ENCODE measurements around the gene PHPT1.
"Not testable (repeated sequence)": the region's sequence is repeated elsewhere in the genome, so short reads cannot be mapped to it uniquely, and the experiment has no call there.

The PHPT1 gene
- 12.2 to 16.4 (median 13.8) reads per million in 3 donors for total RNA-seq

DNA sequence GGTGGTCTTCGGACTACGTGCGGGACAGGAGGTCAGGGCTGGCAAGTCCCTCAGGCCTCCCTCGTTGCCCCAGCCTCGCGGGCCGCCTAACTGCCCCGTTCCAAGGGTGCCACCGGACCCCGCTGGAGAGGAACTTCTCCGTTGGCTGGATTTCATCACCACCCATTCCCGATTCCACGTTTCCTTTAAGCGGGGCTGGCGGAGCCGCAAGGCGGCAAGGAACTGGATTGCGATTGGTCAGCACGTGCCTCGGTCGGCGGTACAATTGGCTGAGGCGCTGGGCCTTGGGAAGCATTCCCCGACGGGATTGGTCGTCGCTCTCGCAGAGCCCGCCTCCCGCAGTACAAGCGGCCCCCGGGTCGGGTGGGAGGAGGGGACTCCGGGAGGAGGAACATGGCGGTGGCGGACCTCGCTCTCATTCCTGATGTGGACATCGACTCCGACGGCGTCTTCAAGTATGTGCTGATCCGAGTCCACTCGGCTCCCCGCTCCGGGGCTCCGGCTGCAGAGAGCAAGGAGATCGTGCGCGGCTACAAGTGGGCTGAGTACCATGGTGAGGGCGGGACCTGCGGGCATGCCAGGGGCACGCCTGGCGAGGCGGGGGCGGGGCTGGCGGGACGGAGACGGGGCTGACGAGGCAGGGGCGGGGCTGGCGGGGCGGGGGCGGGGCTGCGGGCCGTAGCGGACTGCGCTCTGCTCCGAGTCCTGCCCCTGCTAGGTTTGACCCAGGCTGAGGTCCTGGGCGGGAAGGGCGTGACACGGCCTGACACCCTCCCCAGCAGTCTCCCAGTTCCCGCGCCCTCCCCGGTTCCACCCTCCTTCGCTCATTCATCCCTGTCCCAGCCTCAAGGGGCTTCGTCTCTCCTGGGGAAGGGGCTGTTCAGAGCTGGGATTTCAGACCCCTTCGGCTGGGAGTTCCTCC, at the start of gene PHPT1:
PHPT1 (plus strand) TSS at position 372 of the 922 bp plus-strand sequence; CDS start at position 394, 22 bp downstream.
- no peaks in the 10 kb centered on the region for H3K9me3 ChIP-seq (ENCODE audit: control insufficient read depth, low read length)
- H3K27ac ChIP-seq (ENCODE audit: insufficient read depth, low read length, poor library complexity, severe bottlenecking) = peak within 1 kb of the TSS; percentile 56
- peaks cover 35% of the 10 kb centered on the region for H3K4me1 ChIP-seq (ENCODE audit: control insufficient read depth, insufficient read depth, low read length, poor library complexity, severe bottlenecking)
- DNase-seq = peak; percentile 90 to 94 (median 93)
- H3K27me3 ChIP-seq (replicated peaks; ENCODE audit: control insufficient read depth, insufficient read depth, low read length, poor library complexity, severe bottlenecking) = peaks cover 27% of the 10 kb centered on the region
- no peaks in the 10 kb centered on the region for H3K36me3 ChIP-seq (ENCODE audit: control insufficient read depth, insufficient read depth, low read length)
- H3K4me3 ChIP-seq (ENCODE audit: insufficient read depth, low read depth, low read length, poor library complexity, severe bottlenecking) = peak within 1 kb of the TSS; percentile 71

DNA sequence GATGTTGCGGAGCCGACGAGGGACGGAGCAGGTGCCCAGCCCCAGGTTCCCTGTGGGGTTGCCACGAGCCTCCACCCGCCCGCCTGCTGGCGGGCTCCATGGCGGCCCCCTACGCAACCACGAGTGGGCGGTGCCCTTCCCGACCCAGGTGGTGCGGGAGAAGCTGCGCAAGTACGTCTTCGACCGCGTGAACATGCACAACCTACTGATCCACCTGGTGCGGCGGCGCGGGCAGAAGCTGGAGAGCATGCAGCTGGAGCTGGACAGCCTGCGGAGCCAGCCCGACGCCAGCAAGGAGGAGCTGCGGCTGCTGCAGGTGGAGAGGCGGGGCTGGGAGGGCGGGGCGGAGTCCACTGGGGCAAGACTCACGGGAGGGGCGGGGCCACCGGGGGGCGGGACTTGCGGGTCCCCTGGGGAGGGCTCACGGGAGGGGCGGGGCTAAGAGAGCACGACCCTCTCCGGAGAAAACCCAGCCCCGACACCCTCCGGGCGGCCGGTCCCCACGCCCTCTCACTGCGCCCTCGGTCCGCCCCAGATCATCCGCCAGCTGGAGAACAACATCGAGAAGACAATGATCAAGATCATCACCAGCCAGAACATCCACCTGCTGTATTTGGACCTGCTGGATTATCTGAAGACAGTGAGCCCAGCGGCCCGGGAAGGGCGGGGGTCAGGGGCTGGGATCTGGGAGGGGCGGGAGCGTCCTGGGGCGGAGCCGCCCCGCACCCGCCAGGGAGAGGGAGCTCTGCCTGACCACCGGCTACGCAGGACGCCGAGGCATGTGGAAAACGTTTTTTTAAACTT, 49.2 kb upstream of the PHPT1 start:
- Histone ChIP-seq H3K27ac (ENCODE audit: insufficient read depth, low read length, poor library complexity, severe bottlenecking) (peak overlapping the region; percentile 32), H3K4me1 (ENCODE audit: control insufficient read depth, insufficient read depth, low read length, poor library complexity, severe bottlenecking) (peaks cover 22% of the 10 kb centered on the region), H3K27me3 (replicated peaks; ENCODE audit: control insufficient read depth, insufficient read depth, low read length, poor library complexity, severe bottlenecking) (no peaks in the 10 kb centered on the region), H3K36me3 (ENCODE audit: control insufficient read depth, insufficient read depth, low read length) (no peaks in the 10 kb centered on the region), H3K9me3 (ENCODE audit: control insufficient read depth, low read length) (no peaks in the 10 kb centered on the region), H3K4me3 (ENCODE audit: insufficient read depth, low read depth, low read length, poor library complexity, severe bottlenecking) (peak overlapping the region; percentile 47)
- DNase-seq = peak; percentile 81 to 93 (median 87)

DNA sequence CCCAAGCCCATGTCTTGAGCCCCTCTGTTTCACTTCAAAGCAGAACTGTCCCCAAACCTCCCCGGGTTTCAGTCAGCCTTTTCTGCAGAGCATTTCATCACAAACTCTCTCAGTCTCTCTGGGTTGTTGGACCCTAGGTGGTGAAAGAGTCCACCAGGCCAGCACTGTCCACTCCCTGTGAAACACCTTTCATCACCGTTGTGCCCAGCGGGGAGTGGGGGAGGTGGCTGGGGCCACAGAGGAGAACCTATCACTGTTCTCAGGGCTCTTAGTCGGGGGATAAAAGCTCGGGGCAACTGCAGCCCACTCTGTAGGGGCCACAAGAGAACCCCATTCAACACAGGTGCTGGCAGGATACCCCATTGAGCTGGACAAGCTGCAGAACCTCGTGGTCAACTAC, 46.9 kb upstream of the PHPT1 start:
- Histone ChIP-seq H3K36me3 (ENCODE audit: control insufficient read depth, insufficient read depth, low read length) (no peaks in the 10 kb centered on the region), H3K4me3 (ENCODE audit: insufficient read depth, low read depth, low read length, poor library complexity, severe bottlenecking) (no peak overlapping the region), H3K9me3 (ENCODE audit: control insufficient read depth, low read length) (no peaks in the 10 kb centered on the region), H3K27me3 (replicated peaks; ENCODE audit: control insufficient read depth, insufficient read depth, low read length, poor library complexity, severe bottlenecking) (no peaks in the 10 kb centered on the region), H3K4me1 (ENCODE audit: control insufficient read depth, insufficient read depth, low read length, poor library complexity, severe bottlenecking) (peaks cover 33% of the 10 kb centered on the region), H3K27ac (ENCODE audit: insufficient read depth, low read length, poor library complexity, severe bottlenecking) (no peak overlapping the region)
- no peak for DNase-seq

DNA sequence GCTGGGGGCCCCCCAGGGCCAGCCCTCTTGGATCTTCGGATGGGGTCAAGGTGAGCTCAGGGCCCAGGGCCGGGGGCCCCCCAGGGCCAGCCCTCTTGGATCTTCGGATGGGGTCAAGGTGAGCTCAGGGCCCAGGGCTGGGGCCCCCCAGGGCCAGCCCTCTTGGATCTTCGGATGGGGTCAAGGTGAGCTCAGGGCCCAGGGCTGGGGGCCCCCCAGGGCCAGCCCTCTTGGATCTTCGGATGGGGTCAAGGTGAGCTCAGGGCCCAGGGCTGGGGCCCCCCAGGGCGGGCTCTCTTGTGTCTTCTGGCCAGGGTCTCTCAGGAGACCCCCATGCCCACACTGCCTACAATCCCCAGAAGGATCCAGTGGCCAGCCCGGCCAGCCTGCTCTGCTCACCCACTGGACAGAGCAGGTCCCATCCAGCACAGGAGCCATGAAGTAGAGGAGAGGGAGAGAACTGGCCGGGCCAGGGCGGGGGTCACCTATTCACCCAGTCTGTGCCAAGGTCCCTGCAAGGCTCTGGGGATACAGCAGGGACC, 46.1 kb upstream of the PHPT1 start:
- not testable (repeated sequence) for H3K27ac ChIP-seq (ENCODE audit: insufficient read depth, low read length, poor library complexity, severe bottlenecking); H3K27me3 ChIP-seq (replicated peaks; ENCODE audit: control insufficient read depth, insufficient read depth, low read length, poor library complexity, severe bottlenecking); DNase-seq; H3K4me3 ChIP-seq (ENCODE audit: insufficient read depth, low read depth, low read length, poor library complexity, severe bottlenecking); H3K9me3 ChIP-seq (ENCODE audit: control insufficient read depth, low read length); H3K36me3 ChIP-seq (ENCODE audit: control insufficient read depth, insufficient read depth, low read length)
- peaks cover 34% of the 10 kb centered on the region for H3K4me1 ChIP-seq (ENCODE audit: control insufficient read depth, insufficient read depth, low read length, poor library complexity, severe bottlenecking)

DNA sequence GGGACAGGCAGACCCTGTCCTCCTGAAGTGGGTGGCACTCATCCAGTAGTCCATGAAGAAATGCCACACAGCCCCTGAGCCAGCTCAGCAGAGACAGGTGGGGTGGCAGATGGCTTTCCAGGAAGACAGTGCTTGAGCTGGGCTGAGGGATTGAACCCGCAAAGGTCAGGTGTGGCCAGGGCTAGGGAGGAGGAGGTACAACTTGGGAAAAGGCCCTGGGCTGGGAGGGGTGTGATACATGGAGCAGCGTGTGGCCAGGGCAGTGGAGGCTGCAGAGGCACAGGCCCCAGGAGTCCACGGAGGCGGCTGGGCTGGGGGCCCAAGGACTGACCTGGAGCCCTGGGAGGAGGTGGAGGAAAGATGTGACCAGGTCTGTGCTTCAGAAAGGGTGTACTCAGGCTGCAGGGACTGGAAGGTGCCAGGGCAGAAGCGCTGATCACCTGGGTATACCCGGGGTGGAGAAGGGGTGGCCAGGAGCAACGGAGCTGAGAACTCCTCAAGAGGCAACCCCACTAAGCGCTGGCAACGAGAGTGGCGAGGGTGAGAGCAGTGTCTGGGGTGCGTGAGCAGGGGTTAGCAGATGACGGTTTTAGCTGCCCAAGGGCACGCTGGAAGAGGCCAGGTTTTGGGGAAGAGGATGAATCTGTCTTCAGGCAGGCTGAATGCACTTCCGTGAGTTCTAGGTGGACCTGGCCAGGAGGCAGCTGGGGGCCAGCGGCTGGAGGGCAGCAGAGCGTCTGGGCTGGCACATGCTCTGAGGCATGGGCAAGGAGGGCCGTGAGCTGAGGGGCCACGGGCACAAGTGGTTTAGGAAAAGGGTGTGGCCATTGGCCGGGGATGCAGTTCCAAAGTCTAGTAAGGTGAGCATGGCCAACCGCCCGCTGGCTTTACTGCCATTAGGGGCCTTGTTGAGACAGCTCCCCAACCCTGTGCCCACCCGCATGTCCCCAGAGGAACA, 45.4 kb upstream of the PHPT1 start:
- no peaks in the 10 kb centered on the region for H3K36me3 ChIP-seq (ENCODE audit: control insufficient read depth, insufficient read depth, low read length)
- H3K27me3 ChIP-seq (replicated peaks; ENCODE audit: control insufficient read depth, insufficient read depth, low read length, poor library complexity, severe bottlenecking) = no peaks in the 10 kb centered on the region
- peaks cover 35% of the 10 kb centered on the region for H3K4me1 ChIP-seq (ENCODE audit: control insufficient read depth, insufficient read depth, low read length, poor library complexity, severe bottlenecking)
- H3K27ac ChIP-seq (ENCODE audit: insufficient read depth, low read length, poor library complexity, severe bottlenecking) = no peak overlapping the region
- DNase-seq = no peak
- H3K9me3 ChIP-seq (ENCODE audit: control insufficient read depth, low read length) = no peaks in the 10 kb centered on the region
- no peak overlapping the region for H3K4me3 ChIP-seq (ENCODE audit: insufficient read depth, low read depth, low read length, poor library complexity, severe bottlenecking)

DNA sequence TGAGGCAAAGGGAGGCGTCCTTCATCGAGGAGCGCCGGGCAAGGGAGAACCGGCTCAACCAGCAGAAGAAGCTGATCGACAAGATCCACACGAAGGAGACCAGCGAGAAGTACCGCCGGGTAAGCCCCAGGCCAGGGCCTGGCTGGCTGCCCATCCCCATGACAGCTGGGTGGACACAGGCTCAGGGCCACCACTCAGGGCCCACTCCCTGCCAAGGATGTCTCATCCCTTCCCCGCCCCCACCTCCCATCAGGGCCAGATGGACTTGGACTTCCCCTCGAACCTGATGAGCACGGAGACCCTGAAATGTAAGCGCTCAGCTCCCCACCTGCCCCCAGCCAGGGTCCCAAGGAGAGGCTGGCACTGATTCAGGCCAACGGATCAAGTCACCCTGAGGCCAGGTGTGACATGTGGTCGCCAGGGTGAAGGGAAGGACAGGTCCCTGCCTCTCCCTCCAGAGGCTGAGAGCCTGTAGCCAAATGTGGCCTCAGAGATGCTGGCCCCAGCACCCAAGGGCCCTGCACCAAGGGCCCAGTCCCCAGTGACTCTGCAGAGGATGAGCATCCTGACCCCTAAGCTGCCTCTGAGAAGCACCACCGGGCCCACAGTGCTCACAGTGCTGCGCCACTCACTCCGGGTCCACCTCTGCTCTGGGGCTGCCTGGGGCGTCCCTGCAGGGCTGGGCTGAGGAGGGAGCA, 44.6 kb upstream of the PHPT1 start:
- Histone ChIP-seq H3K27me3 (replicated peaks; ENCODE audit: control insufficient read depth, insufficient read depth, low read length, poor library complexity, severe bottlenecking) (no peaks in the 10 kb centered on the region), H3K27ac (ENCODE audit: insufficient read depth, low read length, poor library complexity, severe bottlenecking) (no peak overlapping the region), H3K9me3 (ENCODE audit: control insufficient read depth, low read length) (no peaks in the 10 kb centered on the region), H3K4me3 (ENCODE audit: insufficient read depth, low read depth, low read length, poor library complexity, severe bottlenecking) (no peak overlapping the region), H3K4me1 (ENCODE audit: control insufficient read depth, insufficient read depth, low read length, poor library complexity, severe bottlenecking) (peaks cover 32% of the 10 kb centered on the region), H3K36me3 (ENCODE audit: control insufficient read depth, insufficient read depth, low read length) (no peaks in the 10 kb centered on the region)
- DNase-seq = no peak

DNA sequence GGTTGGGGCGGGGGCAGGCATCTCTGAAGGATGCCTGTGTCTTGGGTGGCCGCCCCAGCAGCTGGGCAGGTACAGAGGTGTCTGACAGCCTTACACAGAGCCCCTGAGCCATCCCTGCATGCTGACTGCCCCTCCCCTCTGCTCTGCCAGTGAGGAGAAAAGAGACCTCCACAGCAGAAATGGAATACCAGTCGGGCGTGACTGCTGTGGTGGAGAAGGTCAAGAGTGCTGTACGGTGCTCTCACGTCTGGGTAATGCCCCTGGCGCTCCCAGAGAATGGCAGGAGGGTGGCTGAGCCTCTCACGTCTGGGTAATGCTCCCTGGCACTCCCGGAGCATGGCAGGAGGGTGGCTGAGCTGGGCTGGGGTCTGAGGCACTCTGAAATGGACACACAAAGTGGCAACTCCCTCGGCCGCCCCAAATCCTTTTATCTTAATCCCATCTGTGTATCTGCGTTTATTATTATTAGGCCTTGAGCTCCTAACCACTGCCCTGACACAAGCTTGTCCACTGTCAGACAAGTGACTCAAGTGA, 43.9 kb upstream of the PHPT1 start:
- Histone ChIP-seq H3K27me3 (replicated peaks; ENCODE audit: control insufficient read depth, insufficient read depth, low read length, poor library complexity, severe bottlenecking) (no peaks in the 10 kb centered on the region), H3K9me3 (ENCODE audit: control insufficient read depth, low read length) (no peaks in the 10 kb centered on the region), H3K4me3 (ENCODE audit: insufficient read depth, low read depth, low read length, poor library complexity, severe bottlenecking) (no peak overlapping the region), H3K4me1 (ENCODE audit: control insufficient read depth, insufficient read depth, low read length, poor library complexity, severe bottlenecking) (peaks cover 30% of the 10 kb centered on the region), H3K27ac (ENCODE audit: insufficient read depth, low read length, poor library complexity, severe bottlenecking) (no peak overlapping the region), H3K36me3 (ENCODE audit: control insufficient read depth, insufficient read depth, low read length) (no peaks in the 10 kb centered on the region)
- no peak for DNase-seq

DNA sequence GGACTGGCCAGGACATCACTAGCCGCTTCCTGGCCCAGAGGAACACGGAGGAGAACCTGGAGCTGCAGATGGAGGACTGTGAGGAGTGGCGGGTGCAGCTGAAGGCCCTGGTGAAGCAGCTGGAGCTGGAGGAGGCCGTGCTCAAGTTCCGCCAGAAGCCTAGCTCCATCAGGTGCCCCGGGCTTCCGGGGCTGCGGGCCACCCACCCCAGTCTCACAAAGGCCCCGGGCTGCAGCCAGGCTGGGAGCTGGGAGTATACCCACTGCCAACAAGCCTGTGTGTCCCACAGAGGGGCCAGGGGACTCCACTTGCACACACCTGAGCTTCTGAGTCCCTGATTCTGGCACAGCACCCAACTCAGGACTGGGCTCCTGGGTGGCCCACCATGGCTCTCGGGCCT, 43.1 kb upstream of the PHPT1 start:
- Histone ChIP-seq H3K27me3 (replicated peaks; ENCODE audit: control insufficient read depth, insufficient read depth, low read length, poor library complexity, severe bottlenecking) (no peaks in the 10 kb centered on the region), H3K4me3 (ENCODE audit: insufficient read depth, low read depth, low read length, poor library complexity, severe bottlenecking) (no peak overlapping the region), H3K27ac (ENCODE audit: insufficient read depth, low read length, poor library complexity, severe bottlenecking) (no peak overlapping the region), H3K36me3 (ENCODE audit: control insufficient read depth, insufficient read depth, low read length) (no peaks in the 10 kb centered on the region), H3K9me3 (ENCODE audit: control insufficient read depth, low read length) (no peaks in the 10 kb centered on the region), H3K4me1 (ENCODE audit: control insufficient read depth, insufficient read depth, low read length, poor library complexity, severe bottlenecking) (peaks cover 23% of the 10 kb centered on the region)
- no peak for DNase-seq

All from effector memory CD4-positive, alpha-beta T cell (primary cell).